ENCODE results near the gene SELENOP. TPM values are rescaled to one million over a fixed set of nuclear protein-coding genes. Genes with fewer than 3 reads are reported as not detected.
"Not testable (repeated sequence)": the region's sequence is repeated elsewhere in the genome, so short reads cannot be mapped to it uniquely, and the experiment has no call there.

Gene SELENOP
- total and polyA plus RNA-seq, 2 experiments from 2014 or later: 3,137 to 5,946 TPM

GRCh38 chr5:42819745-42820144, 8.1 kb upstream of the SELENOP start:
- Histone ChIP-seq H3K4me1 (ENCODE audit: insufficient read depth) (peaks cover 1% of the 10 kb centered on the region), H3K27me3 (no peaks in the 10 kb centered on the region), H3K4me3 (no peak overlapping the region), H3K4me2 (no peak overlapping the region), H2AFZ (no peak overlapping the region), H3K36me3 (replicated peaks; ENCODE audit: insufficient read depth, low read depth) (no peaks in the 10 kb centered on the region), H3K9me3 (ENCODE audit: low read depth) (no peaks in the 10 kb centered on the region), H4K20me1 (ENCODE audit: insufficient read depth, poor library complexity, severe bottlenecking) (no peaks in the 10 kb centered on the region), H3K79me2 (no peaks in the 10 kb centered on the region), H3K27ac (no peak overlapping the region), H3K9me2 (replicated peaks; ENCODE audit: insufficient read depth) (no peaks in the 10 kb centered on the region)
- DNase-seq (ENCODE audit: low spot score): no peak
- TF ChIP-seq EZH2phosphoT487 (IDR thresholded peaks at IDR 0.05; ENCODE audit: low read depth, severe bottlenecking, unreplicated experiment) (no peak), EZH2 (IDR thresholded peaks at IDR 0.05; ENCODE audit: borderline replicate concordance) (no peak), CTCF (IDR thresholded peaks at IDR 0.05; ENCODE audit: poor library complexity) (no peak)
- 68% methylated on average over 2 of the region's 2 CpGs for WGBS (ENCODE audit: low lambda C conversion rate, missing lambda C conversion rate)

GRCh38 chr5:42816546-42816945, 4.9 kb upstream of the SELENOP start:
- not testable (repeated sequence) for H3K9me3 ChIP-seq (ENCODE audit: low read depth); H3K36me3 ChIP-seq (replicated peaks; ENCODE audit: insufficient read depth, low read depth); H3K27ac ChIP-seq; DNase-seq (ENCODE audit: low spot score); H3K9me2 ChIP-seq (replicated peaks; ENCODE audit: insufficient read depth); H2AFZ ChIP-seq; H3K4me2 ChIP-seq; H4K20me1 ChIP-seq (ENCODE audit: insufficient read depth, poor library complexity, severe bottlenecking); H3K4me3 ChIP-seq; H3K27me3 ChIP-seq; H3K79me2 ChIP-seq
- peaks cover 13% of the 10 kb centered on the region for H3K4me1 ChIP-seq (ENCODE audit: insufficient read depth)
- WGBS (ENCODE audit: low lambda C conversion rate, missing lambda C conversion rate): 77% methylated on average over 2 of the region's 2 CpGs

- WGBS (ENCODE audit: low lambda C conversion rate, missing lambda C conversion rate): 54% methylated on average over 19 of the region's 19 CpGs
- DNase-seq (ENCODE audit: low spot score): no peak
- Histone ChIP-seq H3K9me3 (ENCODE audit: low read depth) (no peaks in the 10 kb centered on the region), H3K27ac (peak overlapping the region; percentile 72), H3K4me3 (no peak overlapping the region), H3K79me2 (peaks cover 30% of the 10 kb centered on the region), H2AFZ (peak overlapping the region; percentile 45), H3K9me2 (replicated peaks; ENCODE audit: insufficient read depth) (no peaks in the 10 kb centered on the region), H3K4me1 (ENCODE audit: insufficient read depth) (peaks cover 13% of the 10 kb centered on the region), H4K20me1 (ENCODE audit: insufficient read depth, poor library complexity, severe bottlenecking) (peaks cover 28% of the 10 kb centered on the region), H3K36me3 (replicated peaks; ENCODE audit: insufficient read depth, low read depth) (no peaks in the 10 kb centered on the region), H3K4me2 (peak overlapping the region; percentile 32), H3K27me3 (no peaks in the 10 kb centered on the region)
- TF ChIP-seq CTCF (IDR thresholded peaks at IDR 0.05; ENCODE audit: poor library complexity) (no peak), EZH2phosphoT487 (IDR thresholded peaks at IDR 0.05; ENCODE audit: low read depth, severe bottlenecking, unreplicated experiment) (no peak), EZH2 (IDR thresholded peaks at IDR 0.05; ENCODE audit: borderline replicate concordance) (no peak)
Observed at GRCh38 chr5:42813533-42813932, 1.8 kb upstream of the SELENOP start.

GRCh38 chr5:42812620-42813019, 928 bp upstream of the SELENOP start:
- peak overlapping the region; percentile 62 for H3K4me2 ChIP-seq
- no peaks in the 10 kb centered on the region for H3K9me2 ChIP-seq (replicated peaks; ENCODE audit: insufficient read depth)
- no peak for TF ChIP-seq CTCF (IDR thresholded peaks at IDR 0.05; ENCODE audit: poor library complexity)
- TF ChIP-seq EZH2 (IDR thresholded peaks at IDR 0.05; ENCODE audit: borderline replicate concordance): no peak
- TF ChIP-seq EZH2phosphoT487 (IDR thresholded peaks at IDR 0.05; ENCODE audit: low read depth, severe bottlenecking, unreplicated experiment): no peak
- peaks cover 36% of the 10 kb centered on the region for H4K20me1 ChIP-seq (ENCODE audit: insufficient read depth, poor library complexity, severe bottlenecking)
- H3K4me3 ChIP-seq: no peak overlapping the region
- peak overlapping the region; percentile 72 for H3K27ac ChIP-seq
- WGBS (ENCODE audit: low lambda C conversion rate, missing lambda C conversion rate): 86% methylated on average over 2 of the region's 2 CpGs
- no peaks in the 10 kb centered on the region for H3K36me3 ChIP-seq (replicated peaks; ENCODE audit: insufficient read depth, low read depth)
- H3K27me3 ChIP-seq: no peaks in the 10 kb centered on the region
- no peaks in the 10 kb centered on the region for H3K9me3 ChIP-seq (ENCODE audit: low read depth)
- H3K79me2 ChIP-seq: peaks cover 39% of the 10 kb centered on the region
- H2AFZ ChIP-seq: peak overlapping the region; percentile 22
- DNase-seq (ENCODE audit: low spot score): no peak
- H3K4me1 ChIP-seq (ENCODE audit: insufficient read depth): peaks cover 13% of the 10 kb centered on the region

All from hepatocyte (in vitro differentiated cells).